ENCODE results near the gene MDP1. TPM values are rescaled to one million over a fixed set of nuclear protein-coding genes. Genes with fewer than 3 reads are reported as not detected.

MDP1 gene
- total and polyA plus RNA-seq, 7 donors: 6.2 to 19.7 (median 13.0) TPM

- Histone ChIP-seq H3K9me3 (no peaks in the 10 kb centered on the region), H3K4me3 (no peak overlapping the region), H3K4me1 (peaks cover 57% of the 10 kb centered on the region), H3K27ac (peak overlapping the region; percentile 92), H3K36me3 (ENCODE audit: insufficient read depth in 1 of 2, low read depth in 1 of 2) (peaks cover 27 to 63% of the 10 kb centered on the region in 2 donors), H3K27me3 (ENCODE audit: insufficient read depth in 3 of 3, low read length in 2 of 3) (no peaks in the 10 kb centered on the region)
- intact Hi-C loops (cut with DNase I): loop anchor here (5.0 to 10.0 kb wide), 2 partner anchors 194 to 197 kb away; no protein-coding TSS in a partner anchor
- no peak for TF ChIP-seq CTCF (IDR thresholded peaks at IDR 0.05)
- no peak for DNase-seq
- WGBS, 3 donors: 86 to 91% (median 86%) methylated on average over 9 of the region's 9 CpGs
- no peak for ATAC-seq
These were observed 24.4 kb upstream of the MDP1 start for GRCh38 chr14:24240110-24240918.

GRCh38 chr14:24238527-24239037, 22.7 kb upstream of the MDP1 start:
- no peak for DNase-seq
- H3K4me1 ChIP-seq: peaks cover 73% of the 10 kb centered on the region
- ATAC-seq: no peak
- intact Hi-C loops (cut with DNase I): no loop called here
- no peak overlapping the region for H3K27ac ChIP-seq
- no peaks in the 10 kb centered on the region for H3K9me3 ChIP-seq
- H3K36me3 ChIP-seq (ENCODE audit: insufficient read depth in 1 of 2, low read depth in 1 of 2): peaks cover 27 to 79% of the 10 kb centered on the region in 2 donors
- no peak for TF ChIP-seq CTCF (IDR thresholded peaks at IDR 0.05)
- no peaks in the 10 kb centered on the region for H3K27me3 ChIP-seq (ENCODE audit: insufficient read depth in 3 of 3, low read length in 2 of 3)
- WGBS, 3 donors: 86 to 92% (median 87%) methylated on average over 5 of the region's 5 CpGs
- H3K4me3 ChIP-seq: no peak overlapping the region

GRCh38 chr14:24238123-24238522, 22.3 kb upstream of the MDP1 start:
- no peaks in the 10 kb centered on the region for H3K27me3 ChIP-seq (ENCODE audit: insufficient read depth in 3 of 3, low read length in 2 of 3)
- peak overlapping the region; percentile 19 for H3K27ac ChIP-seq
- no peak for DNase-seq
- ATAC-seq: no peak
- intact Hi-C loops (cut with DNase I): no loop called here
- H3K9me3 ChIP-seq: no peaks in the 10 kb centered on the region
- 78 to 85% (median 79%) methylated on average over 5 of the region's 5 CpGs for WGBS, 3 donors
- H3K36me3 ChIP-seq (ENCODE audit: insufficient read depth in 1 of 2, low read depth in 1 of 2): peaks cover 27 to 79% of the 10 kb centered on the region in 2 donors
- no peak for TF ChIP-seq CTCF (IDR thresholded peaks at IDR 0.05)
- no peak overlapping the region for H3K4me3 ChIP-seq
- H3K4me1 ChIP-seq: peaks cover 76% of the 10 kb centered on the region

- WGBS, 3 donors: 50 to 67% (median 64%) methylated on average over 2 of the region's 2 CpGs
- Histone ChIP-seq H3K4me3 (no peak overlapping the region), H3K36me3 (ENCODE audit: insufficient read depth in 1 of 2, low read depth in 1 of 2) (peaks cover 27 to 79% of the 10 kb centered on the region in 2 donors), H3K4me1 (peaks cover 76% of the 10 kb centered on the region), H3K27ac (peak overlapping the region; percentile 19), H3K27me3 (ENCODE audit: insufficient read depth in 3 of 3, low read length in 2 of 3) (no peaks in the 10 kb centered on the region), H3K9me3 (no peaks in the 10 kb centered on the region)
- intact Hi-C loops (cut with DNase I): no loop called here
- TF ChIP-seq CTCF (IDR thresholded peaks at IDR 0.05): no peak
- ATAC-seq (peak in 3 of 4 donors; percentile 1 to 34 (median 10)), DNase-seq (no peak)
These were observed 21.6 kb upstream of the MDP1 start for GRCh38 chr14:24237463-24237955.
